ENCODE measurements around the gene GRIA3. TPM values are rescaled to one million over a fixed set of nuclear protein-coding genes. Genes with fewer than 3 reads are reported as not detected.
A peak's percentile ranks its signal among the peaks of the same experiment; 100 is the strongest.

GRIA3 gene
- total RNA-seq, 3 donors from 2014 or later: 0.51 to 1.2 (median 0.72) TPM

GRCh38 chrX:123392921-123393320 lies 208.8 kb downstream of the GRIA3 start:
- TF ChIP-seq CTCF (IDR thresholded peaks at IDR 0.05): no peak
- H3K4me3 ChIP-seq: no peak overlapping the region
- ATAC-seq: no peak

DNA sequence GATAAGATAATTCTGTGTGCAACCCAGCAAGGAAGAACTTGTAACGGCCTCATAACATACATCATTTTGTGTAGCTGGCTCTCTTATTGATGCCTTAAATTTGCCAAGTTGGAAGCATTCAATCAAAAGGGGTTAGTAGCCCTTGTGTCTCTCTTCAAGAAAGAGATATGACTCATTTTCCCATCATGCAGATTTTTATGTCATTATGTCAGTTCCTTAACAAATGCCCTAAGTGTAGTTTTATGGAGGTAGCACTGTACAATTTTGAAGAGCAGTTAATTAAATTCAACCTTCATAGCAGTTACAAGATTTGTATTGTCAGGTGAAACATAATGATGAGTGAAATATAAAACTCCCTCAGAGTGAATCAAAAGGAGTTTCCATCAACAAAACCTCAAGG lies 215.6 kb downstream of the GRIA3 start:
- H3K4me3 ChIP-seq: no peak overlapping the region
- intact Hi-C loops (cut with DNase I, micrococcal nuclease): no loop called here
- TF ChIP-seq CTCF (IDR thresholded peaks at IDR 0.05): no peak
- H3K36me3 ChIP-seq (ENCODE audit: low read depth): no peaks in the 10 kb centered on the region
- no peaks in the 10 kb centered on the region for H3K4me1 ChIP-seq (ENCODE audit: low read depth)
- no peaks in the 10 kb centered on the region for H3K9me3 ChIP-seq
- DNase-seq: no peak
- ATAC-seq: no peak

More at GRCh38 chrX:123392921-123393320, 208.8 kb downstream of the GRIA3 start:
- Histone ChIP-seq H3K4me1 (ENCODE audit: low read depth) (no peaks in the 10 kb centered on the region), H3K9me3 (no peaks in the 10 kb centered on the region), H3K36me3 (ENCODE audit: low read depth) (no peaks in the 10 kb centered on the region)
- no peak for DNase-seq
- intact Hi-C loops (cut with DNase I, micrococcal nuclease): no loop called here

GRCh38 chrX:123405231-123405630 lies 221.2 kb downstream of the GRIA3 start:
- no peak for DNase-seq
- Histone ChIP-seq H3K9me3 (no peaks in the 10 kb centered on the region), H3K36me3 (ENCODE audit: low read depth) (no peaks in the 10 kb centered on the region), H3K4me3 (no peak overlapping the region), H3K4me1 (ENCODE audit: low read depth) (no peaks in the 10 kb centered on the region)
- intact Hi-C loops (cut with DNase I, micrococcal nuclease): no loop called here
- no peak for TF ChIP-seq CTCF (IDR thresholded peaks at IDR 0.05)
- no peak for ATAC-seq

DNA sequence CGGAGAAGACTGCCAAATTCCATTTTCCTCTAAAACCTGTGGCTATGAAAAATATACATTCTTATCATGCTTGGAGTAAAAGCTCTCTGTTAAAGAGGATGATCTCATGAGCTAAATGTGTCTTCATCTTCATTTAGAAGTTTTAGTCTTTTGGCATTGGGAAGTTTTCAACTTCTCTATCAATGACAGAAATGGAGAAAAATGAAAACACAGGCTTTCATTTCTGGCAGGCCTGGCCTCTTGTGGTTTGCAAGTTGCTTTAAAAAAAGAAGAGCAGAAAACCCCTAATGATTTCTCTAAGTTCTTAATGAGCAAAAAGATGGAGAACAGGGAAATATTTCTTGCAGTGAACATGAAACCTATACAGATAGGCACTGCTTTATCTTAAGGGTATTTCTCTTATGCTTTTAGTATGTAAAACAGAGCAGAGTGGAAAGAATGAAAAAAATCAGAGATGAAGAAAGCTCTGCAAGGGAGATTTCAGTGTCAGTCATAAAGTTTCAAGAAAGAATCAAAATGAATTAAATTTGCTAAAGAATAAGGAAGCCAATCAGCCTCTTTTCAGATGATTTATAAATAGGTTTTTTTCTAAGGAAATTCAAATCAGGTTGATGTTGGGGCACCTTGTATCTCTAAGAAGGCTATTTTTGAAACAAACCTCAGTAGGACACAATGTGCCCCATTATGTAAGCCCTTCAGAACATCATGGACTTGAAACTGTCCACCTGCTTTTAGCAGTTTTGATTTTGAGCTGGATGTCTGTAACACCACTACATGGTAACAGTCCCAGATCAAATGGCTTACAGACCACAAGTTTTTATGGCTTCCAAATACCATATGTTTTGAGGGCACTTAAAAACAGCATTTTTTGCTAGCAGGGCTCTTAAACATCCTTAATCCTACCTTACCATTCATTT lies 225.0 kb downstream of the GRIA3 start:
- no peaks in the 10 kb centered on the region for H3K36me3 ChIP-seq (ENCODE audit: low read depth)
- DNase-seq: no peak
- no peak for ATAC-seq
- TF ChIP-seq CTCF (IDR thresholded peaks at IDR 0.05): no peak
- no peaks in the 10 kb centered on the region for H3K4me1 ChIP-seq (ENCODE audit: low read depth)
- no peak overlapping the region for H3K4me3 ChIP-seq
- no peaks in the 10 kb centered on the region for H3K9me3 ChIP-seq
- intact Hi-C loops (cut with DNase I, micrococcal nuclease): no loop called here

DNA sequence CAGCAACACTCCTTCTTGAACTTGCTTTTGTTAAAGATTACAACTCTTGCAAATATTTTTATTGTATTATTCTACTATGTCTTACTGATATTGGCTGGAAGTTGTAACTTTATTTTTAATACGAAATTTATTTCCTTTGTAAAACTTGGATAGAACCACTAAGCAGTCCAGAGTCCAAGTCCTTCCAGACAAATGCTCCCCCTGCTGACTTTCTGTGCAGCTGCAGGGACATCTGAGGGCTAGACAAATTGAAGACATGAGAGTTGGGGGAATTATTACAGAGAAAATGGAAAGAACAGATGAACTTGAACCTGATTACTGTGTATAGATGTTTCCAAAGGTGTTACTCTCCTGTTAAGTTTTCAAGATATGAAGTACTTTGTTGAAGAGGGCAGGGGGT lies 238.8 kb downstream of the GRIA3 start:
- peak; percentile 16 for TF ChIP-seq CTCF (IDR thresholded peaks at IDR 0.05)
- no peaks in the 10 kb centered on the region for H3K4me1 ChIP-seq (ENCODE audit: low read depth)
- H3K36me3 ChIP-seq (ENCODE audit: low read depth): no peaks in the 10 kb centered on the region
- H3K4me3 ChIP-seq: no peak overlapping the region
- DNase-seq (peak in 1 of 3 donors; percentile 15), ATAC-seq (peak; percentile 34)
- H3K9me3 ChIP-seq: no peaks in the 10 kb centered on the region
- intact Hi-C loops (cut with DNase I, micrococcal nuclease): no loop called here
